GM12873 (cell line): ENCODE data around the gene COL23A1.

Source experiments
- CTCF ChIP-seq: IDR thresholded peaks from 2 replicates; pipeline ENCODE4 v1.5.1; 2012; ENCODE audit warnings: low read depth, mild to moderate bottlenecking, moderate library complexity, low read length, control low read depth; ENCODE audit not compliant: insufficient read depth; ENCODE audit errors: missing control alignments

Gene COL23A1

GRCh38 chr5:178216088-178216534 is 374.1 kb downstream of the COL23A1 start:
- no peak for TF ChIP-seq CTCF

GRCh38 chr5:178215280-178216002 is 374.8 kb downstream of the COL23A1 start:
- no peak for TF ChIP-seq CTCF

GRCh38 chr5:178214160-178214803 is 375.9 kb downstream of the COL23A1 start:
- no peak for TF ChIP-seq CTCF

- TF ChIP-seq CTCF, result no peak
These were observed 376.4 kb downstream of the COL23A1 start for GRCh38 chr5:178213748-178214151.

GRCh38 chr5:178213003-178213461 is 377.2 kb downstream of the COL23A1 start:
- TF ChIP-seq CTCF, result no peak

- no peak for TF ChIP-seq CTCF
These were observed 377.8 kb downstream of the COL23A1 start for GRCh38 chr5:178212241-178213002.
